ENCODE data around the gene SRP68. TPM values are rescaled to one million over a fixed set of nuclear protein-coding genes. Genes with fewer than 3 reads are reported as not detected.

The SRP68 gene
- total and polyA plus RNA-seq, 7 experiments from 2014 or later = 69.6 to 105 (median 91.9) TPM

Small RNA genes within 50 kb of the gene (microRNA-seq; reads per million reads assigned to microRNA genes)
- gene MIR6868 (ENCODE audit: borderline microRNAs expressed) = 8.8 reads per million, percentile 17 among the genes with 10 or more reads in this experiment

Other genes with a start within 250 kb of the SRP68 start
- gene UNC13D, start 228.1 kb downstream of the SRP68 start, total RNA-seq = 100 to 1,000 TPM; 145 to 201 (median 152) TPM
- gene UNC13D, start 228.1 kb downstream of the SRP68 start, polyA plus RNA-seq = 10 to 100 TPM; 44.5 to 83.3 TPM
- 100 to 1,000 TPM in 3 of 5 experiments, 10 to 100 TPM in 2; 87.7 to 159 (median 112) TPM for gene WBP2, start 217.2 kb downstream of the SRP68 start, total RNA-seq
- gene WBP2, start 217.2 kb downstream of the SRP68 start, polyA plus RNA-seq = 10 to 100 TPM; 84.8 to 99.4 TPM
- gene TRIM47, start 193.9 kb downstream of the SRP68 start, total RNA-seq = 10 to 100 TPM in 1 of 5 experiments, 1 to 10 TPM in 4; 2.5 to 25.6 (median 8.7) TPM
- gene TRIM47, start 193.9 kb downstream of the SRP68 start, polyA plus RNA-seq = 1 to 10 TPM; 6.3 to 7.7 TPM
- 10 to 100 TPM; 20.9 to 37.7 (median 29.6) TPM for gene TRIM65, start 175.6 kb downstream of the SRP68 start, total RNA-seq
- gene TRIM65, start 175.6 kb downstream of the SRP68 start, polyA plus RNA-seq = 10 to 100 TPM; 14.9 to 29.6 TPM
- 100 to 1,000 TPM in 4 of 5 experiments, 10 to 100 TPM in 1; 81.0 to 154 (median 128) TPM for gene MRPL38, start 167.6 kb downstream of the SRP68 start, total RNA-seq
- gene MRPL38, start 167.6 kb downstream of the SRP68 start, polyA plus RNA-seq = 10 to 100 TPM; 64.6 to 72.2 TPM
- gene FBF1, start 131.5 kb downstream of the SRP68 start, total RNA-seq = 10 to 100 TPM; 19.9 to 48.1 (median 29.0) TPM
- gene FBF1, start 131.5 kb downstream of the SRP68 start, polyA plus RNA-seq = 1 to 10 TPM; 2.5 to 7.2 TPM
- 10 to 100 TPM; 22.8 to 35.0 (median 33.5) TPM for gene ACOX1, start 93.4 kb downstream of the SRP68 start, total RNA-seq
- 10 to 100 TPM; 12.5 to 25.5 TPM for gene ACOX1, start 93.4 kb downstream of the SRP68 start, polyA plus RNA-seq
- 10 to 100 TPM; 13.1 to 20.1 (median 13.8) TPM for gene TEN1, start 93.3 kb downstream of the SRP68 start, total RNA-seq
- 10 to 100 TPM; 12.8 to 16.0 TPM for gene TEN1, start 93.3 kb downstream of the SRP68 start, polyA plus RNA-seq
- 1 to 10 TPM; 6.9 to 9.9 (median 9.1) TPM for gene CDK3, start 71.7 kb downstream of the SRP68 start, total RNA-seq
- under 1 TPM; 0.28 to 0.55 TPM for gene CDK3, start 71.7 kb downstream of the SRP68 start, polyA plus RNA-seq
- 1 to 10 TPM in 2 of 5 experiments, under 1 TPM in 3; 0.07 to 2.7 (median 0.39) TPM for gene EVPL, start 45.2 kb downstream of the SRP68 start, total RNA-seq
- gene EVPL, start 45.2 kb downstream of the SRP68 start, polyA plus RNA-seq = under 1 TPM in 1 of 2 donors, not detected in 1; 0.08 TPM
- gene GALR2, start 2.3 kb upstream of the SRP68 start, total RNA-seq = 1 to 10 TPM in 2 of 5 experiments, not detected in 3; 1.0 to 1.2 TPM
- under 1 TPM in 1 of 2 donors, not detected in 1; 0.13 TPM for gene GALR2, start 2.3 kb upstream of the SRP68 start, polyA plus RNA-seq
- 1 to 10 TPM in 1 of 5 experiments, under 1 TPM in 3, not detected in 1; 0.24 to 1.1 (median 0.28) TPM for gene ZACN, start 6.7 kb upstream of the SRP68 start, total RNA-seq
- gene ZACN, start 6.7 kb upstream of the SRP68 start, polyA plus RNA-seq = 1 to 10 TPM; 2.3 to 4.6 TPM
- gene EXOC7, start 31.3 kb upstream of the SRP68 start, total RNA-seq = 100 to 1,000 TPM; 112 to 204 (median 160) TPM
- gene EXOC7, start 31.3 kb upstream of the SRP68 start, polyA plus RNA-seq = 10 to 100 TPM; 46.6 to 73.3 TPM
- 1 to 10 TPM in 4 of 5 experiments, under 1 TPM in 1; 0.29 to 2.2 (median 1.4) TPM for gene FOXJ1, start 68.7 kb upstream of the SRP68 start, total RNA-seq
- gene FOXJ1, start 68.7 kb upstream of the SRP68 start, polyA plus RNA-seq = 1 to 10 TPM in 1 of 2 donors, under 1 TPM in 1; 0.27 to 1.0 TPM
- 10 to 100 TPM; 49.2 to 96.3 (median 50.8) TPM for gene RNF157, start 168.0 kb upstream of the SRP68 start, total RNA-seq
- gene RNF157, start 168.0 kb upstream of the SRP68 start, polyA plus RNA-seq = 10 to 100 TPM; 10.4 to 17.3 TPM
- gene UBALD2, start 192.8 kb upstream of the SRP68 start, total RNA-seq = 100 to 1,000 TPM; 103 to 263 (median 241) TPM
- gene UBALD2, start 192.8 kb upstream of the SRP68 start, polyA plus RNA-seq = 10 to 100 TPM in 1 of 2 donors, 1 to 10 TPM in 1; 6.9 to 11.1 TPM
- gene QRICH2, start 235.8 kb upstream of the SRP68 start, total RNA-seq = 1 to 10 TPM; 2.1 to 6.8 (median 4.0) TPM
- gene QRICH2, start 235.8 kb upstream of the SRP68 start, polyA plus RNA-seq = under 1 TPM; 0.09 to 0.71 TPM

Data from naive thymus-derived CD4-positive, alpha-beta T cell (primary cell).